ENCODE data around the gene EPHB1. TPM values are rescaled to one million over a fixed set of nuclear protein-coding genes. Genes with fewer than 3 reads are reported as not detected.
A peak's percentile ranks its signal among the peaks of the same experiment; 100 is the strongest.

The EPHB1 gene
- polyA plus RNA-seq, 1 experiment = 0.11 TPM

- no peak for DNase-seq (ENCODE audit: low read depth, low spot score)
- Histone ChIP-seq H3K9me3 (ENCODE audit: control insufficient read depth, insufficient read depth, low read length) (no peaks in the 10 kb centered on the region), H3K4me3 (ENCODE audit: low read depth, low read length) (no peak overlapping the region), H3K27ac (ENCODE audit: low read depth, low read length) (no peak overlapping the region), H3K27me3 (ENCODE audit: control insufficient read depth, insufficient read depth, low read length) (no peaks in the 10 kb centered on the region)
- POLR2A ChIA-PET = no interaction called here
- no peak for TF ChIP-seq CTCF (IDR thresholded peaks at IDR 0.05; ENCODE audit: low read depth, low read length)
- CTCF ChIA-PET = interaction anchor here (0.5 to 3.2 kb wide), 2 partner anchors 152 to 187 kb away, joined by 4 to 8 read pairs; no protein-coding TSS in a partner anchor
These were observed 42.1 kb upstream of the EPHB1 start for GRCh38 chr3:134752761-134753461.

GRCh38 chr3:134753999-134754742, 40.9 kb upstream of the EPHB1 start:
- no peaks in the 10 kb centered on the region for H3K27me3 ChIP-seq (ENCODE audit: control insufficient read depth, insufficient read depth, low read length)
- ChIA-PET POLR2A (no interaction called here), CTCF (interaction anchor here (0.6 to 3.4 kb wide), 38 partner anchors 9 to 1143 kb away, joined by 3 to 131 read pairs (median 5); partner anchors contain the start of gene KY)
- H3K9me3 ChIP-seq (ENCODE audit: control insufficient read depth, insufficient read depth, low read length) = no peaks in the 10 kb centered on the region
- H3K4me3 ChIP-seq (ENCODE audit: low read depth, low read length) = no peak overlapping the region
- TF ChIP-seq CTCF (IDR thresholded peaks at IDR 0.05; ENCODE audit: low read depth, low read length) = no peak
- DNase-seq (ENCODE audit: low read depth, low spot score) = no peak
- H3K27ac ChIP-seq (ENCODE audit: low read depth, low read length) = no peak overlapping the region

GRCh38 chr3:134754768-134755559, 40.1 kb upstream of the EPHB1 start:
- Histone ChIP-seq H3K4me3 (ENCODE audit: low read depth, low read length) (no peak overlapping the region), H3K27me3 (ENCODE audit: control insufficient read depth, insufficient read depth, low read length) (no peaks in the 10 kb centered on the region), H3K27ac (ENCODE audit: low read depth, low read length) (no peak overlapping the region), H3K9me3 (ENCODE audit: control insufficient read depth, insufficient read depth, low read length) (no peaks in the 10 kb centered on the region)
- CTCF ChIA-PET = interaction anchor here (0.6 to 3.4 kb wide), 45 partner anchors 8 to 1142 kb away, joined by 3 to 131 read pairs (median 5); partner anchors contain the start of gene KY
- DNase-seq (ENCODE audit: low read depth, low spot score) = no peak
- POLR2A ChIA-PET = no interaction called here
- peak; percentile 84 for TF ChIP-seq CTCF (IDR thresholded peaks at IDR 0.05; ENCODE audit: low read depth, low read length)

- DNase-seq (ENCODE audit: low read depth, low spot score) = no peak
- Histone ChIP-seq H3K9me3 (ENCODE audit: control insufficient read depth, insufficient read depth, low read length) (no peaks in the 10 kb centered on the region), H3K27me3 (ENCODE audit: control insufficient read depth, insufficient read depth, low read length) (no peaks in the 10 kb centered on the region), H3K4me3 (ENCODE audit: low read depth, low read length) (no peak overlapping the region), H3K27ac (ENCODE audit: low read depth, low read length) (no peak overlapping the region)
- ChIA-PET POLR2A (no interaction called here), CTCF (interaction anchor here (0.6 to 3.4 kb wide), 28 partner anchors 8 to 447 kb away, joined by 3 to 131 read pairs (median 6); partner anchors contain the start of genes EPHB1 and KY)
- no peak for TF ChIP-seq CTCF (IDR thresholded peaks at IDR 0.05; ENCODE audit: low read depth, low read length)
These were observed 39.2 kb upstream of the EPHB1 start for GRCh38 chr3:134755821-134756220.
